Natural killer cell (primary cell): ENCODE results near the gene ZNF385C. TPM values are rescaled to one million over a fixed set of nuclear protein-coding genes. Genes with fewer than 3 reads are reported as not detected.
A peak's percentile ranks its signal among the peaks of the same experiment; 100 is the strongest.

Source experiments
- ATAC-seq, 3 donors: fragments of 150-1000 bp in 2 of 3; fragments of 200-7000 bp in 1 of 3; cut with Tn5 transposase; 1 replicate in 1 of 3; 2 replicates in 2 of 3; pipeline ENCODE4 v1.10.0; 2021; ENCODE audit warnings: mild to moderate bottlenecking in 2 of 3, moderate library complexity in 2 of 3
- DNase-seq, 2 donors: peaks; one replicate each; pipeline versions ENCODE4 v3.0.0 to v3.0.0-alpha.2; 2013 to 2021; ENCODE audit warnings: mixed read lengths in 1 of 2
- H3K27ac ChIP-seq: one replicate; pipeline ENCODE4 v1.5.1; 2013; ENCODE audit warnings: mild to moderate bottlenecking, low read length
- H3K27me3 ChIP-seq: one replicate; pipeline ENCODE4 v1.6.1; 2013; ENCODE audit warnings: low read length; ENCODE audit not compliant: control insufficient read depth, insufficient read depth
- H3K36me3 ChIP-seq: one replicate; pipeline ENCODE4 v1.6.1; 2013; ENCODE audit warnings: low read length; ENCODE audit not compliant: control insufficient read depth, insufficient read depth
- H3K4me1 ChIP-seq: one replicate; pipeline ENCODE4 v1.6.1; 2013; ENCODE audit warnings: low read length; ENCODE audit not compliant: control insufficient read depth, insufficient read depth
- H3K4me3 ChIP-seq: one replicate; pipeline ENCODE4 v1.5.1; 2013; ENCODE audit warnings: low read length
- H3K9me3 ChIP-seq: one replicate; pipeline ENCODE4 v1.6.1; 2013; ENCODE audit warnings: low read length; ENCODE audit not compliant: control insufficient read depth, insufficient read depth
- H3K27ac Mint-ChIP-seq, 2 donors: one replicate each; pipeline ENCODE4 v1.8.0; 2022; ENCODE audit warnings: mild to moderate bottlenecking in 2 of 2, mixed read lengths in 2 of 2, moderate library complexity in 1 of 2
- H3K27me3 Mint-ChIP-seq, 2 donors: one replicate each; pipeline ENCODE4 v1.8.0; 2022; ENCODE audit warnings: low read depth in 2 of 2, mixed read lengths in 2 of 2
- H3K36me3 Mint-ChIP-seq: one replicate; pipeline ENCODE4 v1.8.0; 2022; ENCODE audit warnings: mixed read lengths
- H3K4me1 Mint-ChIP-seq, 2 donors: one replicate each; pipeline ENCODE4 v1.8.0; 2022; ENCODE audit warnings: mixed read lengths in 2 of 2
- H3K4me3 Mint-ChIP-seq: one replicate; pipeline ENCODE4 v1.8.0; 2022; ENCODE audit warnings: mild to moderate bottlenecking, moderate library complexity, mixed read lengths
- H3K9me3 Mint-ChIP-seq, 2 donors: one replicate each; pipeline ENCODE4 v1.8.0; 2022; ENCODE audit warnings: mixed read lengths in 2 of 2
- CTCF ChIP-seq: fragments of 200-600 bp; IDR thresholded peaks from one replicate; pipeline ENCODE4 v1.8.0; 2022; ENCODE audit warnings: antibody characterized with exemption
- WGBS: methylation state at CpG from one replicate; pipeline ENCODE4 v1.1.7; 2013; ENCODE audit warnings: missing lambda C conversion rate; ENCODE audit not compliant: insufficient coverage; 5-methylcytosine and 5-hydroxymethylcytosine counted together
- intact Hi-C: fragments of 100-400 bp; cut with micrococcal nuclease; formaldehyde crosslinking; loops from one replicate; pipeline ENCODE4 v1.14.2; 2022
- total RNA-seq, 4 donors: library from RNA; stranded (reverse); fragments of 120-200 nt in 1 of 4; gene quantifications; one replicate each; pipeline versions ENCODE4 v1.2.3 to v1.2.4, GENCODE V29; 2013 to 2022

Gene ZNF385C
- total RNA-seq, 3 donors from 2014 or later (not counting 1 experiment from before 2014, with no cell fraction given): 0.28 TPM; not detected in 2

GRCh38 chr17:42002792-42003301, 95.4 kb downstream of the ZNF385C start:
- WGBS: 88% methylated on average over 2 of the region's 3 CpGs

GRCh38 chr17:42002175-42002791, 96.0 kb downstream of the ZNF385C start:
- no peaks in the 10 kb centered on the region for H3K4me1 ChIP-seq
- intact Hi-C loops: no loop called here
- H3K4me3 ChIP-seq: no peak overlapping the region
- Mint-ChIP-seq H3K4me3 (no peak overlapping the region), H3K27me3 (no peaks in the 10 kb centered on the region), H3K27ac (peak overlapping the region in 1 of 2 donors; percentile 41), H3K36me3 (no peaks in the 10 kb centered on the region), H3K9me3 (no peaks in the 10 kb centered on the region), H3K4me1 (peaks cover 39 to 40% of the 10 kb centered on the region in 2 donors)
- H3K27ac ChIP-seq: no peak overlapping the region
- H3K9me3 ChIP-seq: no peaks in the 10 kb centered on the region
- peaks cover 43% of the 10 kb centered on the region for H3K36me3 ChIP-seq
- no peak for DNase-seq
- 96% methylated on average over 4 of the region's 7 CpGs for WGBS
- no peak for TF ChIP-seq CTCF
- ATAC-seq: peak in 1 of 3 donors; percentile 14
- no peaks in the 10 kb centered on the region for H3K27me3 ChIP-seq

More at GRCh38 chr17:42002792-42003301, 95.4 kb downstream of the ZNF385C start:
- no peaks in the 10 kb centered on the region for H3K27me3 Mint-ChIP-seq
- H3K4me3 Mint-ChIP-seq: no peak overlapping the region
- H3K27me3 ChIP-seq: no peaks in the 10 kb centered on the region
- H3K4me1 Mint-ChIP-seq: peaks cover 40 to 41% of the 10 kb centered on the region in 2 donors
- H3K27ac Mint-ChIP-seq: peak overlapping the region in 1 of 2 donors; percentile 41
- H3K4me3 ChIP-seq: no peak overlapping the region
- H3K9me3 Mint-ChIP-seq: no peaks in the 10 kb centered on the region
- no peak for ATAC-seq
- H3K36me3 ChIP-seq: peaks cover 38% of the 10 kb centered on the region
- no peak for DNase-seq
- no peaks in the 10 kb centered on the region for H3K9me3 ChIP-seq
- TF ChIP-seq CTCF: no peak
- H3K4me1 ChIP-seq: no peaks in the 10 kb centered on the region
- no peaks in the 10 kb centered on the region for H3K36me3 Mint-ChIP-seq
- intact Hi-C loops: no loop called here
- no peak overlapping the region for H3K27ac ChIP-seq

- H3K36me3 ChIP-seq: peaks cover 49% of the 10 kb centered on the region
- Mint-ChIP-seq H3K9me3 (no peaks in the 10 kb centered on the region), H3K27me3 (no peaks in the 10 kb centered on the region), H3K36me3 (peaks cover 5% of the 10 kb centered on the region), H3K4me1 (peaks cover 35 to 36% of the 10 kb centered on the region in 2 donors), H3K27ac (peak overlapping the region in 1 of 2 donors; percentile 41), H3K4me3 (no peak overlapping the region)
- no CpG with 5 or more reads among the region's 2 CpGs for WGBS
- ATAC-seq (no peak), DNase-seq (no peak)
- no peak overlapping the region for H3K4me3 ChIP-seq
- no peaks in the 10 kb centered on the region for H3K27me3 ChIP-seq
- TF ChIP-seq CTCF: no peak
- no peak overlapping the region for H3K27ac ChIP-seq
- no peaks in the 10 kb centered on the region for H3K4me1 ChIP-seq
- intact Hi-C loops: no loop called here
- no peaks in the 10 kb centered on the region for H3K9me3 ChIP-seq
Observed at GRCh38 chr17:42001729-42002128, 96.5 kb downstream of the ZNF385C start.
